GM12873 (cell line): ENCODE measurements around the gene GPR153.

Source experiments
- TF ChIP-seq, protein P1 (sequence below): IDR thresholded peaks from 2 replicates; pipeline ENCODE4 v1.5.1; 2012; ENCODE audit warnings: low read depth, mild to moderate bottlenecking, moderate library complexity, low read length, control low read depth; ENCODE audit not compliant: insufficient read depth; ENCODE audit errors: missing control alignments

Gene GPR153

DNA sequence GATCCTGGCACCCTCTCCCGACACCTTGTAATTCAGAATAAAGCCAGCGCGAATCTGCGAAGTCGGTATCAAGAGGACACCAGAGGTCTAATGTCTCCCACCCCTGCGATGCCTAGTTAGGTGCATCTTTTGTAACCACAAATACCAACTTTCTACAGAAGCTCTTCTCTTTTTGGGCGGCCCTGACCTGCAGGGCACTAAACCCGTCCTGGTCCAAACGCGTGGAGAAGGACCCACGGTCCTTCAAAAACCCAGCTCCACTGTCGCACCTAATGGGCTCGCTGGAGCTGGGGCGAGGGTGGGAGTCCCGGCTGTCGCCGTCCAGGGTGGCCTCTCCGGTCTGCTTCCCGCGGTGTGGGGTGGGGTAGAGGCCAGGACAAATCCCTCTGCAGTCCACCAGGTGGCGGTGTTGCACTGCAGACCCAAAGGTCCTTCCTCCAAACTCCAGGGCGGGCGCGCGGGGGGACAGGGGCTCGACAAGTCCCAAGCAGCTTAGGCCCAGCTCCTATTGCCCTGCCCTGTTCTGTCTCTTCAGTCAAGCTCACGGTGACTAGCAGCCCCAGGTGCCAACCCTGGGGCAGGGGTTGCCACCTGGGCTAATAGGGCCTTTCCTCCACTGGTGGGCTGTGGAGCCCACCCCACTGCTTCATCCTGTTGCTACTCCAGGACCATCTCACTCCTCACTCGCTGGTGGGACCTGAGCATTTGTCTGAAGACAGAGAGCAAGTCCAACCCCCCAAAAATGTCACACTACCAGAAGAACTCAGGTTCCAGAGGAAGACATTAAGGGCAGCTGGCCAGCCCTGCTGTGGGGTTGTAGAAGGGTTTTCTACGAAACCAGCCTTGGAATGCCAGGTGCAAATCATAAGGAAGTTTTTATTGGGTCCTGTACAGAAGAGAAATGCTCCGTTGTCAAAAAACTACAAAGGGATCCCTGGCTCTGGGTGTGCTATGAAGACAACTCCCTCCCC, 14.1 kb downstream of the GPR153 start:
- TF ChIP-seq, protein P1, sequence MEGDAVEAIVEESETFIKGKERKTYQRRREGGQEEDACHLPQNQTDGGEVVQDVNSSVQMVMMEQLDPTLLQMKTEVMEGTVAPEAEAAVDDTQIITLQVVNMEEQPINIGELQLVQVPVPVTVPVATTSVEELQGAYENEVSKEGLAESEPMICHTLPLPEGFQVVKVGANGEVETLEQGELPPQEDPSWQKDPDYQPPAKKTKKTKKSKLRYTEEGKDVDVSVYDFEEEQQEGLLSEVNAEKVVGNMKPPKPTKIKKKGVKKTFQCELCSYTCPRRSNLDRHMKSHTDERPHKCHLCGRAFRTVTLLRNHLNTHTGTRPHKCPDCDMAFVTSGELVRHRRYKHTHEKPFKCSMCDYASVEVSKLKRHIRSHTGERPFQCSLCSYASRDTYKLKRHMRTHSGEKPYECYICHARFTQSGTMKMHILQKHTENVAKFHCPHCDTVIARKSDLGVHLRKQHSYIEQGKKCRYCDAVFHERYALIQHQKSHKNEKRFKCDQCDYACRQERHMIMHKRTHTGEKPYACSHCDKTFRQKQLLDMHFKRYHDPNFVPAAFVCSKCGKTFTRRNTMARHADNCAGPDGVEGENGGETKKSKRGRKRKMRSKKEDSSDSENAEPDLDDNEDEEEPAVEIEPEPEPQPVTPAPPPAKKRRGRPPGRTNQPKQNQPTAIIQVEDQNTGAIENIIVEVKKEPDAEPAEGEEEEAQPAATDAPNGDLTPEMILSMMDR: peak; percentile 92

DNA sequence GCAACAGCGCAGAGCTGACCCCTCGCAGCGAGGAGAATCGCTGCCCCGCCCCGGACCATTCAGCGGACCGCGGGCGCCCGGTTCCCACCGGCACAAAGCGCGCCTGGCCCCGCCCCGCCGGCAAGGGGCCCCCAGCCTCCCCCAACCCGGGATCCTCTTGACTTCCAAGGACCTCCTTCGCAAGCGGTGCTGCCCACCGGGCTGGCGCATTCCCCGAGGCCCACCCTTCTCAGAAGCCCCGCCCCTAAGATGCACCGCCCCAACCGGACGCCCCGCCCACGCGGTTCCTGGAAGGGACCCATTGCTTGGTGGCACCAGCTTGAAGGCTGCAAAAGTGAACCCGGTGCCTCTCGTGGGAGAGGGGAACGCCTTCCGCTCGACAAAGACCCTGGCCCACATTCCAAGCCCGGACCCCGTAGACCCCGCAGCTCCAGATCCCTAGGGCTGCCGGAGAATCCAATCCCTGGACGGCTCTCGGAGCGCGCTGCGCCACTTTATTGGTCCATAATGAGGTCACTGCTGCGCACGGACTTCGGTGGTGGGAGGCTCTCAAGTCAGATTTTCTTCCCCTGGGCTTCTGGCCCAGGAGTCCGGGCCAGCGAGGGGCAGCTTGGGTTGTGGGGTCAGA, 14.9 kb downstream of the GPR153 start:
- TF ChIP-seq, protein P1: no peak

DNA sequence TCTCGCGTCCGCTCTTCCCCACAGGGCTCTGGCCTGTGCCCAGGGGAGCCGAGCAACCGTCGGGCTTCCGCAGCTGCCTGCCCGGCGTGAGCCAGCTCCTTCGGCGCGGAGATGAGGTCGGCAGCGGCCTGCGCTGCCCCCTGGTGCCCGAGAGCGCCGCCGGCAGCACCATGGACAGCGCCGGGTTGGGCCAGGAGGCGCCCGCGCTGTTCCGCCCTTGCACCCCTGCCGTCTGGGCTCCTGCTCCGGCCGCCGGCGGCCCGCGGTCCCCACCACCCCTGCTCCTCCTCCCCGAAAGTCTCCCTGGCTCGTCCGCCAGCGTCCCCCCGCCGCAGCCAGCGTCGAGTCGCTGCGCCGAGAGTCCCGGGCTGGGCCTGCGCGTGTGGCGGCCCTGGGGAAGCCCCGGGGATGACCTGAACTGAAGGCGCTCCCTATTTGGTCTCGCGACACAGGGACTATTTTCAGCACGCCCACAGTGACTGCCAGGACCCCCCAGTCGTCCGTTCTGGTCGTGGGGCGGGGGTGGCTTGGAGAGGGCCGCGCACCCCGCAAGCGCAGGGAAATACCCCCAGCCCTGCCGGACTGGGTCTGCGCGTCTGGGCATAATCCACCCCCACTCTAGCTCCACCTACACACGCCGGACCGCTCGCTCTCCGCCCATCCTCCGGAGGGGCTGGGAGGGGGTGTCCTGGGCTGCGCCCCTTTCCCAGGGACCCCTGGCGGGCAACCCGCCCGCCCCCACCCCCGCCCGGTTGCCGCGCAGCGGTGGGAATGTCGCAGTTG, 15.6 kb downstream of the GPR153 start:
- TF ChIP-seq, protein P1: peak; percentile 89

DNA sequence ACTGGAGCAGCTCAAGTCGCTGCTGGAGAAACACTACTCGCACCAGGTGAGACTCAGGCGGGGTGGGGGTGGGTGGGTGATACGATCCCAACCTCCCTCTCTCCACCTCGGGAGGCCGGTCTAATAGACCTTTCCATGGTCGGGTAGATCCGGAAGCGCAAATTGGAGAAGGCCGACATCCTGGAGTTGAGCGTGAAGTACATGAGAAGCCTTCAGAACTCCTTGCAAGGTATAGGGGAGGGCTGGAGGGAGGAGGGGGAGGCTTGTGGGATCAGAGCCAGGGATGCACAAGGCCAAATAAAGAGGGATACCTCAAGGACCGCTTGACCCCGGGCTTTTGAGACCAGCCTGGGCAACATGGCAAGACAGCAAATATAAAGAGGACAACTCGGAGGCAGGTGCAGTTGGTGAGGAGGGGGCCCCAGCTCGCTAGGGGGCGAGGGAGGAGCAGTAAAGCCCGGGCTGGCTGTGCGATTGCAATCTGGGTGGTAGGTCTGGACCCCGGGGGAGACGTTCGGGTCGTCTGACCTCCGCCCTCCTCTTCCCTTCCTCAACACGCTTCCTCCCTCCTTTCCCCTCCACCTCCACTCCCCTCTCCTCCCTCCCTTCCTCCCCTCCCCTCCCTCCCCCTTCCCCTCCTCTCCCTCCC, 16.4 kb downstream of the GPR153 start:
- TF ChIP-seq, protein P1: no peak

DNA sequence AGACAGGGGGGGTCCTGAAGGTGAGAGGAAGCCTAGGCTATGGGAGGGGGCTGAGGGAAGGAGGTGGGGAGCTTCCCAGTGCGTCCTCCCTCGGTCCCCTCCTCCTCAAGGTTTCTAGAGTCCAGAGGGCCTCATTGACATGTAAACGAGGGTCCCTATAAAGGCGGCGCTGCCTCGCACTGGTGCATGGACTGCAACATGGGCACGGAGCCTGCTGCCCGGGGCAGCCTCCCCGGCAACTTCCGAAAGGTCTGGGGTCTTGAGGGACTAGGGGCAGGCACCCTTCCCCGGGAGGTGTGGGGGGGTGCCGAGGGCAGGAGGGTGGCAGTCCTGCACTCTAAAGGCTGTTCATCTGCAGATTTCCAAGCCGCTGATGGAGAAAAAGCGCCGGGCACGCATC, 16.9 kb downstream of the GPR153 start, which contains the start of gene HES3:
HES3 (plus strand) TSS at position 187 of the 400 bp plus-strand sequence; CDS start at position 374, 187 bp downstream.
- TF ChIP-seq, protein P1: no peak

DNA sequence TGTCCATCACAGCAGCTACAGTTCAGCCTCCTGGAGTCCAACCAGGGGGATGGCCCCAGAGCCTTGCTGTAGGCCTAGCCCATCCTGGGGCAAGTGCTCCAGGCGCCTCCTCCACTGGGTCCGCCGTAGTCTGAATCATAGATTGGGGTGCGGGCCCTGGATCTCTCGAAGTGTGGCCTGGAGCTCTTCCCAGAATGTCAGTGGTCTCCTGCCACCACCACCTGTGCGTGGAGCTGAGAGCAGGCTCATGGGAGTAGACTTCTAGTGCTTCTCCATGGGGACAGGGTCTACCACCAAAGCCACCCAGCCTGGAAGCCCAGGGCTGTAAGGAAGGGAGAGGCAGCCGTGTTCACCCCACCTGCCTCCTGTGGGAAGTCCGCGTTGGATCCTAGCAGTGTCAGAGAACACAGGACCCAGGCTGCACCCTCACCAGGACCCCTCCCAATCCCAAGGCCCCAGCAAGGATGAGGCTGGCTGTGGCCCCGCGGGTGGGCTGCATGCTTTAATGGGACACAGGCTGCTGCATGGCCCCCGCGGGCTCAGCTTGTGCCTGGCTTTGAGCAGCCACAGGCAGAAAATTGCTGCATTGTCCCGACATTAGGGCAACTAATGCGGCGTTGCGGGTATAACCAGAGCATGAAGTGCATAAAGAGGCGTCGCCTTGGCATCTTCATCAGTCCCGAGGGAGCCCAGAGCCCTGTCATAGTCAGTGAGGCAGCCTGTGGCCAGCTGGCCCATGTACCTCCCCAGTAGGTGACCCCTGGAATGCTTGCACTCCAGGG, 17.7 kb downstream of the GPR153 start:
- TF ChIP-seq, protein P1: no peak
